Kasumi-1 (cell line): ENCODE measurements around the gene KCNJ8.
"Not testable (repeated sequence)": the region's sequence is repeated elsewhere in the genome, so short reads cannot be mapped to it uniquely, and the experiment has no call there.

Experiments used
- DNase-seq, 2 experiments: peaks; one replicate each; lab custom pipeline; 2025; lab: John Stamatoyannopoulos, UW

Gene KCNJ8

DNA sequence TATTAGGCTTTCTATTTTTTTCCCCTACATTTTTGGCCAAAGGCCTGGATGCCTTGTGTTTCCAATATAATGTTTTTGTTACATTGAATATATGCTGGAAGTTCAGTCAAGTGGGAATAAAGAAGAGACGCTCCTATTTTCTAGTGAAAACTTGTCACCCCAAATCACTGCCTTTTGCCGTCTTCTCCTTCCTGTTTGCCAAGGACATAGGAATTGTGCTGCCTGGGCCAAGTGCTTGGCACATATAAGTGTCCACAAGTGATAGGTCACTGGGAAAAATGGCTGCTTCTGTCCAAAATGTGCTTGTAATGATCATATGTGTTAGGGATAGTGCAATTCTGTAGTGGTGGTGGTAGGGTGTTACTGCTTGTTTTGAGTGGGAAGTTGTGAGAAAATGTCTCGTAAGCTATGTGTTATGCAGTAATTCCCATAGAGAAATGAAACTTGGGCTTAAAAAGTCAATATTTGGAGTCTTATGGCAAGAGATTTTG, 11.6 kb upstream of the KCNJ8 start:
- DNase-seq: no peak

GRCh38 chr12:21782723-21783122, 8.2 kb upstream of the KCNJ8 start:
- not testable (repeated sequence) for DNase-seq

DNA sequence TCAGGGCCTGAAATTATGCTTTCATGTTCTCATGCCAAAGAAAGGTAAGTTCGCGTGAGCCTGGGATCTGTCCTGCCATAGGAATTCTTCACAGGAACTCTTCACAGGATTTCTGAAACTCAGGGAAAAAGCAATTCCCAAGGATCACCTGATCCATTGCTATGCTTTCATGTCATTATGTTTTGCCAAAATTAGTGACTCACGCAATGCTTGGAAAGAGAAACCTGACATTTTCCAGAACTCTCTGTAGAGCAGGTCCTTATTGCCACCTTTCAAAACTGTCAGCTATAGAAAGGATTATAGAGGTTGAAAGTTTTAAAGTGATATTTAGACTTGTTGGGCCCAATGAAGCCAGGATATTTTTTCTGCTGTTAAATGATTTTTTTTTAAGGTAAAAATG, 6.3 kb upstream of the KCNJ8 start:
- DNase-seq: no peak

DNA sequence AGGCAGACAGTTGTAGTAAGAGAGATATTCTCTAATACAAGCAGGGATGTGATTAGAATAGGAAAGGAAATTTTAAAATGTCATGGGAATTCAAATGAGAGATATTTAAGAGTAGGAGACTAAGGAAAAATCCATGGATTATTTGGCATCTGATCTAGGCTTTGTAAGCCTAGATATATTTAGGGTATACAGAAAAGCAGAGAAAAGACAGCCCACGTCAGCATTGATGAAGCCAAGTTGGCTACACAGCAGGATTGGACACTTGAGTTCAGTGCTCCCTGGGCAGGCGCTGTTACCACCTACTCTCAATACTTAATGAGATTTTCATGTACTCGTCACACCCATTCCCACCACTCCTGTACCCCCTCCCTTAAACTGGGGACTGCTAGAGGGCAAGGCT, 1.7 kb upstream of the KCNJ8 start:
- no peak for DNase-seq

DNA sequence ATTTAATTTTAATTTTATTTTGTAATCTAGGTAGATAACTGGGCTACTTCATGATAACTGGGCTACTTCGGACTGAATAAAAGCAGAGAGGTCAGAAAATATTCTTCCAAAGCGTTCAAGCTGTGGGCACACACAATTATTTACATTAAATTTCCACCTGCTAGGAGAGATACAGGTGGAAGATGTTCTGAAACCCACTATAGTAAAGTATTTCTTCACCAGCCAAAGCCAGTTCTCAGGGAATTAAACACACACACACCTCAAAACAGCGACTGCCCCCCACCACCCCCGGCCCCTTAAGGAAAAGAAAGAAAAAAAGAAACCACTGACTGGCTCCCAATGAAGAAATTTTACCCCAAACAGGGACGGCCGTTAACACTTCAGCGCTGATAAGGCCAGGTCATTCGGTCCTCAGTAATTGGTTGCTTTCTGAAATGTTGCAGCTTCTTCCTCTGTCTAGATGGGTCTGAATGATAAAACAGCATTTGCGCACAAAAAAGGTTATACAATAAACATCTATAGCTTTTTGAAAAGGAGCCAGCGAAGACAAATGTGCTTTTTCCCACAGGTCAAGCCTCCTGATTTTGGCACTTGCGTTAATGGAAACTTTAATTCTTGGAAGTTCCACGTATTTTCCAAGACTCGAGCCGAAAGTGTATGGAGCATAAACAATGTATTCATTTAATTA, 771 bp upstream of the KCNJ8 start:
- DNase-seq: no peak

GRCh38 chr12:21773806-21774205, 700 bp downstream of the KCNJ8 start:
- no peak for DNase-seq

GRCh38 chr12:21773263-21773741, 1.2 kb downstream of the KCNJ8 start:
- no peak for DNase-seq

GRCh38 chr12:21771311-21771710, 3.2 kb downstream of the KCNJ8 start:
- no peak for DNase-seq

DNA sequence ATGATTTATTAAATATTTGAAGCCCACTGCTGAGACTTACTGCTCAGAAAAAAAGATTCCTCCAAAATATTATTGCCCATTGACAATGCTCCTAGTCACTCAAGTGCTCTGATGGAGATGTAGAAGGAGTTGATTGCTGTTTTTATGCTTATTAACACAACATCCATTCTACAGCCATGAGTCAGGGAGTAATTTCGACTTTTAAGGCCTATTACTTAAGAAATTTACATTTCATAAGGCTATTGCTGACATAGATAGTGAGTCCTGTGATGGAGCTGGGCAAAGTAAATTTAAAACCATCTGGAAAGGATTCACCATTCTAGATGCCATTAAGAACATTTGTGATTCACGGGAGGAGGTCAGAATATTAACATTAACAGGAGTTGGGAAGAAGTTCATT, 5.2 kb downstream of the KCNJ8 start:
- no peak for DNase-seq

- DNase-seq: no peak
Measured at GRCh38 chr12:21766403-21766802, 8.1 kb downstream of the KCNJ8 start.

DNA sequence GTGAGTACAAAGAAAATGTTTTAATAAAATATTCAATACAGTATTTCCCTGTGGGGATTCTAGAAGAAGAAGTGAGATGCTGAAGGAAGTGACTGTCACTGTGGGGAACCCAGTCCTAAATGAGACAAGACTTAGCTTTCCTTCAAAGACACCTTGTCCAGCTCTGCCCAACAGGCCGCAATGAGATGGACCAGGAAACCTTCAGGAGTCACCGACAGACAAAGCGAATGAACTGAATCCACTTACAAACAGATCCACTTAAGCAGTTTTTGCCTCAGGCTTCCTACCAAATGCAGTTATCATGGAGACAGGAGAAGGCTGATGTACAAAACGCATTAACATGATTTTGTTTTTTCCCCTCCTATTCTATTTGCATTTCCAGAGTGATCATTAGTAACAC, 9.6 kb downstream of the KCNJ8 start:
- no peak for DNase-seq

GRCh38 chr12:21764065-21764464, 10.4 kb downstream of the KCNJ8 start:
- no peak for DNase-seq

GRCh38 chr12:21763531-21763930, 11.0 kb downstream of the KCNJ8 start:
- DNase-seq: no peak

GRCh38 chr12:21759737-21760136, 14.8 kb downstream of the KCNJ8 start:
- DNase-seq: no peak

DNA sequence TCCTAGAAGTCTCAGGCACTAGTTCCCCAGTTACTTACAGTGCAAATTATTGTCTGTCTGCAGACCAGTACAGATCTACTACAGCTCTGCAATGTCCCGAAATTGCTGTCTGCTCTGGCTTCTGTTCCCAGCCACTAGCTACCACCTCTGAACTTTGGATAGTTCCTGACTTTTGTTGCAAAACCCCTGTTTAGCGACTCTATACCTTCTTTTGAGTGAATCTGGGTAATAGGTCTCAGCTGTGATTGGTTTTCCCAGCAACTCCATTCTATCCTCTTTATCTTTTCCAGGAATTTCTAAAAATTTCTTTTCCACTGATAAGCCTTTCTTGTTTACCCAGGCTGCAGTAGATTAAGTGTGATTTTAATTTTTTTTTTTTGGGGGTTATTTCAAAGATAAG, 16.8 kb downstream of the KCNJ8 start:
- no peak for DNase-seq

DNA sequence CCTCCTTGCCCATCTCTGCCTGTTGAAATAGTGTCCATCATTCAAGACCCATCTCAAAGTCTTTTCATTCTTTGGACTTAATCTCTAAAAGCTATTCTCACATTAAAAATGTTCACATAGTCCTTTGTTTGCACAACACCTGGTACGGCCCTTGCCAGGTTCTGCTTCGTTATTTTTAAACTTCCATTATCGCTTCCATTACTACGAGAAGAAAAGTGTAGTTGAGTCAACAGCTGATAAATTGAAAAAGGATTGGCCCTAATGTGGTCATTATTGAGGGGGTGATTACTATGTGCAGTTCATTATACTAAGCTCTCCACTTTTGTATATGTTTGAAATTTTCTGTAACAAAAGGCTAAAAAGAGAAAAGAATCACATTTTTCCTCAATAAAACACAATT, 17.8 kb downstream of the KCNJ8 start:
- no peak for DNase-seq

- DNase-seq: no peak
Measured at GRCh38 chr12:21751517-21751916, 23.0 kb downstream of the KCNJ8 start.

GRCh38 chr12:21745258-21745657, 29.2 kb downstream of the KCNJ8 start:
- DNase-seq: no peak

DNA sequence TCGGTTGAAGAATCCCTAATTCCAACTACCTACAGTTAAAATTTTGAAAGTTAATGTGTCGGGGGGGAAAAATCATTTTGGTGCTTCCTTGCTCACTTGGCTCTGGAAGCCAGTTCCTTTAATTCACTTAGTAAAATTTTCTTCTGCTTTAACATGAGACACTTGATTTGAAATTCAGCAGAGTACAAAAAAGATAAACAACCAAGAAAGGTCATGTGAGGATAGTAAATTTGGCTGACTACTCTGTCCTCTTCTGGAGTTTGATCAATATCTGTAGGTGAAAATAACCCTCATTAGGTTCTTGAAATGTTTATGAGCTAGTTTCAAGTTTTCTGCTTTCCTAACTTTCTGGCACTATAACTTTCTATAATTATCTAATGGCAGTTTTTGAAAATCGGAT, 43.4 kb downstream of the KCNJ8 start:
- DNase-seq: no peak

DNA sequence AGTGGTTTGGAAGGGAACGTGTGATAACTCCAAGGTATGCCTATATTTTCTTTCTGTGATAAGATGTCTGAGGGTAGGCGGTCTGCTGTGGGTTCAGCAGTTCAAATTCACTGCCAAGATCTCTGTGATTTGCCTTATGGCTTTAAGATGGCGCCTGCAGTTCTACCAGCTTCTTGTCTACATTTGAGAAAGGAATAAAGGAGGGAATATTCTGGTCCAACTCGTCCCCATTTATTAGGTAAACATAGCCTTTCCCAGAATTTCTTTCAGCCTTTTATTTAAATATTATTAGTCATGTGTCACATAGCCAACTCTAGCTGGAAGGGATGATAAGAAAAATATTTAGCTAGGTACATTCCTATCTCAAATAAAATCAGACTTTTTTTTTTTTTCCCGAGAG, 48.8 kb downstream of the KCNJ8 start:
- no peak for DNase-seq

- no peak for DNase-seq
Measured at GRCh38 chr12:21718944-21719650, 55.4 kb downstream of the KCNJ8 start.

DNA sequence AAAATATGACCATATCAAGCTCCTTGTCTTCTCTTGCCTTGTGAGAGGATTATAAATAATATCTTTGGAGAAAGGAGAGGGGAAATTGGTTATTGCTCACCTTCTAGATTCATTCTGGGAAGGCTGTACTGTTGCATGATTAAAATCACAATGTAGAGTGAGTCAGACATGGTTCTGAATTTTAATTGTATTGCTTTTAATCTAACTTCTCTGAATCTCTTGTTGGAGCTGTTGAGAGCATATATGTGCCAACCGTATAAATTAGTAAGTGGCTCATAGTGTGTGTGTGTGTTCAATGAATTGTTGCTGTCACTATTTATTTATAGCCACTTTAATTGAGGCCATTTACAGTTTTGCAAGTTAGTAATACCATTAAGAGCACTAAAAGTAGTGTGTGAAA, 56.1 kb downstream of the KCNJ8 start:
- no peak for DNase-seq

DNA sequence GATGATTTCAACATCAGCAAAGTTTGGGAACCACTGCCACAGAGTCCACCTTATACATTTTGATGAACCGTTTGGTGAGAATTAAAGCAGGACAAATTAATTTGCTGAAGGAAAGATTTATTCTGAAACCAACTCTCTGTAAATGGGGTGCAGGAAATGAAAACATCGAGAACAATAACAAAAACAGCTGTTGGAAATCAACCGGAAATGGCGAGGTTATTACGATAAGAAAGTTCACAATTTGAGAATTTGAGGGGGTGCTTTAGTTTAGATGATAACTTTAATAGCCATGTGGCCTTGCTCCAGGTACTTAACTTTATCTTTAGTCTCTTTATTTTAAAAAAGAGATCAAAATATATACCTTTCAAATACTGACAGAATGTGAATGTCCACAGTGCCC, 56.7 kb downstream of the KCNJ8 start:
- no peak for DNase-seq

DNA sequence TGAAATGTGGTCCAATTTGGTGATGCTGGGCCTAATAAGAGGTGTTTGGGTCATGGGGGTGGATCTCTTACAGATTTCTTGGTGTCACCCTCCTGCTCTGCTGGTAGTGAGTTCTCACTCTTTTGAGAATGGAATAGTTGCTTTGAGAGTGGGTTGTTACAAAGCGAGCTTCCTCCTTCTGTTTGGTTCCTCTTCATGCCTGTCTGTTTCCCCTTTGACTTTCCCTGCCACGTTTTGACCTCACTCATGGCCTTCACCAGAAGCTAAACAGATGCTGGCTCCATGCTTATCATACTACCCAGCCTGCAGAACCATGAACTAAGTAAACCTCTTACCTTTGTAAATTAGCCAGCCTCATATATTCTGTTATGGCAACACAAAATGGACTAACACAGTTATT, 59.1 kb downstream of the KCNJ8 start:
- peak; percentile 29 to 38 for DNase-seq
